HepG2 (cell line): ENCODE results near the gene PIGBOS1. TPM values are rescaled to one million over a fixed set of nuclear protein-coding genes. Genes with fewer than 3 reads are reported as not detected.

ENCODE experiments used
- ATAC-seq: fragments of 200-7000 bp; cut with Tn5 transposase; 3 replicates; pipeline ENCODE4 v1.9.1; 2020; ENCODE audit warnings: mild to moderate bottlenecking, moderate library complexity
- BruUV-seq: library from RNA; stranded (reverse); fragments of 400-500 nt; replicated peaks from 2 replicates; lab custom pipeline; 2021; lab: Mats Ljungman, UMichigan
- CTCF ChIA-PET: fragments of 300-600 bp; formaldehyde crosslinking; extraction: SDS; loops from one replicate; lab custom pipeline; 2021; ENCODE audit warnings: low total read pairs, inconsistent platforms, low intra/inter-chr PET ratio; lab: Yijun Ruan, JAX
- POLR2A ChIA-PET: fragments of 350-600 bp; sonication (Branson Sonifier 250); formaldehyde crosslinking; loops from one replicate; lab custom pipeline; 2020; ENCODE audit warnings: antibody characterized with exemption, inconsistent platforms; lab: Yijun Ruan, JAX
- DNase-seq: peaks from one replicate; pipeline ENCODE4 v3.0.0-alpha.2; 2015; ENCODE audit warnings: low spot score
- FAIRE-seq: peaks from 3 replicates; lab custom pipeline; 2011; peaks lifted over from hg19 to GRCh38; lab: Jason Lieb, UNC
- H2AFZ ChIP-seq: one replicate; pipeline ENCODE4 v1.6.1; 2011; ENCODE audit warnings: low read length, inconsistent platforms
- H3K27ac ChIP-seq: fragments of 300-600 bp; 3 replicates; pipeline ENCODE4 v1.8.0; 2011; ENCODE audit warnings: mixed run types, mild to moderate bottlenecking, mixed read lengths, low read length, inconsistent platforms; ENCODE audit not compliant: insufficient read depth; ENCODE audit errors: extremely low read length
- H3K27me3 ChIP-seq, 2 experiments: fragments of 200-600 bp in 1 of 2; 2 replicates in 1 of 2; 3 replicates in 1 of 2; pipeline versions ENCODE4 v1.6.0 to v1.8.0; 2011; ENCODE audit warnings: low read length in 2 of 2, mild to moderate bottlenecking in 2 of 2, moderate library complexity in 2 of 2, inconsistent platforms in 1 of 2; ENCODE audit not compliant: insufficient read depth in 2 of 2, control insufficient read depth in 1 of 2
- H3K36me3 ChIP-seq, 2 experiments: fragments of 200-600 bp in 1 of 2; replicated peaks in 1 of 2; 2 replicates in 1 of 2; 3 replicates in 1 of 2; pipeline versions ENCODE4 v1.5.1 to v1.8.0; 2011; ENCODE audit warnings: low read length in 2 of 2, inconsistent platforms in 1 of 2; ENCODE audit not compliant: insufficient read depth in 2 of 2, control insufficient read depth in 1 of 2
- H3K4me1 ChIP-seq: 2 replicates; pipeline ENCODE4 v1.5.1; 2012; ENCODE audit warnings: low read length, inconsistent platforms; ENCODE audit not compliant: insufficient read depth
- H3K4me2 ChIP-seq: 2 replicates; pipeline ENCODE4 v1.6.0; 2011; ENCODE audit warnings: low read depth, low read length, inconsistent platforms
- H3K4me3 ChIP-seq, 3 experiments: fragments of 200-600 bp in 1 of 3; sonication (generic), shearing (Covaris generic) in 1 of 3; replicated peaks in 1 of 3; 2 replicates each; pipeline ENCODE4 v1.5.1; 2011 to 2016; ENCODE audit warnings: low read length in 3 of 3, inconsistent platforms in 2 of 3, low read depth in 2 of 3, mild to moderate bottlenecking in 2 of 3, control low read depth in 1 of 3, mixed read lengths in 1 of 3; ENCODE audit not compliant: insufficient read depth in 1 of 3
- H3K79me2 ChIP-seq: one replicate; pipeline ENCODE4 v1.6.1; 2011; ENCODE audit warnings: low read length, inconsistent platforms; ENCODE audit not compliant: insufficient read depth
- H3K9ac ChIP-seq: 2 replicates; pipeline ENCODE4 v1.6.0; 2011; ENCODE audit warnings: mild to moderate bottlenecking, low read depth, low read length, inconsistent platforms; ENCODE audit not compliant: insufficient read depth
- H3K9me3 ChIP-seq: 2 replicates; pipeline ENCODE4 v1.5.1; 2012; ENCODE audit warnings: mild to moderate bottlenecking, low read length
- H4K20me1 ChIP-seq: 2 replicates; pipeline ENCODE4 v1.6.0; 2011; ENCODE audit warnings: inconsistent platforms, mild to moderate bottlenecking, low read length, moderate library complexity; ENCODE audit not compliant: insufficient read depth
- ATF7 ChIP-seq, 2 experiments: fragments of 450-650 bp in 1 of 2; sonication (generic) in 1 of 2; formaldehyde crosslinking in 1 of 2; IDR thresholded peaks; 2 replicates each; pipeline versions ENCODE4 v1.4.0 to v1.6.1; 2016 to 2020; ENCODE audit warnings: antibody characterized with exemption in 1 of 2, mild to moderate bottlenecking in 1 of 2, missing genetic modification reagents in 1 of 2
- FOSL2 ChIP-seq: sonication (generic); formaldehyde crosslinking; IDR thresholded peaks from 2 replicates; pipeline ENCODE4 v1.4.0; 2020; ENCODE audit warnings: missing genetic modification reagents
- GPN1 ChIP-seq: sonication (generic); formaldehyde crosslinking; IDR thresholded peaks from 2 replicates; pipeline ENCODE4 v1.5.1; 2020; ENCODE audit warnings: missing genetic modification reagents, borderline replicate concordance
- GRHL1 ChIP-seq: sonication (generic); formaldehyde crosslinking; conservative IDR thresholded peaks from 2 replicates; pipeline ENCODE4 v1.8.0; 2022; ENCODE audit warnings: missing genetic modification reagents
- GTF3A ChIP-seq: sonication (generic); formaldehyde crosslinking; conservative IDR thresholded peaks from 2 replicates; pipeline ENCODE4 v1.4.0; 2020; ENCODE audit warnings: mild to moderate bottlenecking, missing genetic modification reagents
- KDM1A ChIP-seq: IDR thresholded peaks from 2 replicates; pipeline ENCODE4 v1.6.1; 2016; ENCODE audit warnings: missing compliant biosample characterization
- MAFF ChIP-seq: IDR thresholded peaks from 2 replicates; pipeline ENCODE4 v1.6.1; 2011; ENCODE audit warnings: low read depth, low read length, improper control_type of control experiment
- MAFK ChIP-seq, 2 experiments: IDR thresholded peaks in 1 of 2; conservative IDR thresholded peaks in 1 of 2; 2 replicates each; pipeline ENCODE4 v1.6.1; 2011; ENCODE audit warnings: improper control_type of control experiment in 2 of 2, low read length in 2 of 2
- MBD4 ChIP-seq: IDR thresholded peaks from 2 replicates; pipeline ENCODE4 v1.6.1; 2012; ENCODE audit warnings: low read length, inconsistent platforms, borderline replicate concordance
- MEF2D ChIP-seq: sonication (generic); formaldehyde crosslinking; IDR thresholded peaks from 2 replicates; pipeline ENCODE4 v1.5.1; 2020; ENCODE audit warnings: mild to moderate bottlenecking, missing genetic modification reagents
- MLLT10 ChIP-seq: sonication (generic); formaldehyde crosslinking; IDR thresholded peaks from 2 replicates; pipeline ENCODE4 v1.4.0; 2020; ENCODE audit warnings: missing genetic modification reagents
- NFE2L2 ChIP-seq: fragments of 150-350 bp; IDR thresholded peaks from 2 replicates; pipeline ENCODE4 v1.6.1; 2014; ENCODE audit warnings: low read length
- SAP130 ChIP-seq: IDR thresholded peaks from 2 replicates; pipeline ENCODE4 v1.6.1; 2016; ENCODE audit warnings: low read depth
- ZGPAT ChIP-seq: IDR thresholded peaks from 2 replicates; pipeline ENCODE4 v1.6.1; 2016; ENCODE audit warnings: mild to moderate bottlenecking
- ZNF317 ChIP-seq: sonication (generic); formaldehyde crosslinking; IDR thresholded peaks from 2 replicates; pipeline ENCODE4 v1.5.0; 2020; ENCODE audit warnings: mild to moderate bottlenecking, missing genetic modification reagents
- ZNF510 ChIP-seq: sonication (generic); formaldehyde crosslinking; IDR thresholded peaks from 2 replicates; pipeline ENCODE4 v1.4.0; 2020; ENCODE audit warnings: low read depth, mild to moderate bottlenecking, missing genetic modification reagents
- ZNF644 ChIP-seq: IDR thresholded peaks from 2 replicates; pipeline ENCODE4 v1.6.1; 2016; ENCODE audit warnings: low read depth
- WGBS: methylation state at CpG from one replicate; pipeline ENCODE4 v1.1.6; 2017; ENCODE audit warnings: low lambda C conversion rate; 5-methylcytosine and 5-hydroxymethylcytosine counted together
- in situ Hi-C: cut with HindIII; loops from 2 replicates; pipeline ENCODE4 v1.10.0; 2017; ENCODE audit warnings: low pct_unique_long_range_greater_than_20kb; ENCODE audit not compliant: extremely low pct_ligation_motif_present
- intact Hi-C: fragments of 100-400 bp; cut with micrococcal nuclease; formaldehyde crosslinking; loops from one replicate; pipeline ENCODE4 v1.10.0; 2022; ENCODE audit not compliant: unreplicated experiment
- polyA plus RNA-seq, 8 experiments: library from polyadenylated mRNA; depleted of rRNA in 3 of 8; stranded (reverse) in 7 of 8; unstranded in 1 of 8; fragments of >200 nt; fragmentation: Illumina TruSeq in 4 of 8; extraction: Trizol in 4 of 8; gene quantifications; 2 replicates each; pipeline versions ENCODE4 v1.2.1 to v1.2.3, GENCODE V29; 2011 to 2016; ENCODE audit warnings: low read depth in 4 of 8, missing spikeins in 1 of 8, mixed read lengths in 1 of 8; ENCODE audit not compliant: insufficient read depth in 1 of 8
- total RNA-seq, 5 experiments: library from RNA; depleted of rRNA; stranded (reverse); fragments of >200 nt; fragmentation: Illumina TruSeq; extraction: Trizol; gene quantifications; 2 replicates each; pipeline ENCODE4 v1.2.3, GENCODE V29; 2016; ENCODE audit warnings: low read depth in 1 of 5
- TF ChIP-seq, protein P1 (sequence below): fragments of 450-650 bp; IDR thresholded peaks from 2 replicates; pipeline ENCODE4 v1.6.1; 2017
- TF ChIP-seq, protein P2 (sequence below): sonication (generic); formaldehyde crosslinking; conservative IDR thresholded peaks from 2 replicates; pipeline ENCODE4 v1.8.0; 2022; ENCODE audit warnings: mild to moderate bottlenecking, moderate library complexity, missing genetic modification reagents

PIGBOS1 gene
- total and polyA plus RNA-seq, 2 of the 13 experiments (the other 11 are each of a cell fraction or from before 2014, with no cell fraction given), result 14.8 to 22.1 TPM

GRCh38 chr15:55279746-55280351, 39.1 kb downstream of the PIGBOS1 start:
- no peaks in the 10 kb centered on the region for H3K9me3 ChIP-seq
- peak overlapping the region; percentile 41 for H3K4me2 ChIP-seq
- CTCF ChIA-PET, result no interaction called here
- peak overlapping the region; percentile 40 for H3K27ac ChIP-seq
- peaks cover 12% of the 10 kb centered on the region for H3K4me1 ChIP-seq
- H3K4me3 ChIP-seq, result no peak overlapping the region
- H2AFZ ChIP-seq, result no peak overlapping the region
- ATAC-seq, result peak; percentile 74
- H3K79me2 ChIP-seq, result no peaks in the 10 kb centered on the region
- in situ Hi-C loops, result no loop called here
- H4K20me1 ChIP-seq, result no peaks in the 10 kb centered on the region
- no peak for FAIRE-seq
- POLR2A ChIA-PET, result interaction anchor here (1.2 kb wide), 1 partner anchor 59 kb away, joined by 3 read pairs; no protein-coding TSS in a partner anchor
- TF ChIP-seq MLLT10, result no peak
- TF ChIP-seq, protein P1, sequence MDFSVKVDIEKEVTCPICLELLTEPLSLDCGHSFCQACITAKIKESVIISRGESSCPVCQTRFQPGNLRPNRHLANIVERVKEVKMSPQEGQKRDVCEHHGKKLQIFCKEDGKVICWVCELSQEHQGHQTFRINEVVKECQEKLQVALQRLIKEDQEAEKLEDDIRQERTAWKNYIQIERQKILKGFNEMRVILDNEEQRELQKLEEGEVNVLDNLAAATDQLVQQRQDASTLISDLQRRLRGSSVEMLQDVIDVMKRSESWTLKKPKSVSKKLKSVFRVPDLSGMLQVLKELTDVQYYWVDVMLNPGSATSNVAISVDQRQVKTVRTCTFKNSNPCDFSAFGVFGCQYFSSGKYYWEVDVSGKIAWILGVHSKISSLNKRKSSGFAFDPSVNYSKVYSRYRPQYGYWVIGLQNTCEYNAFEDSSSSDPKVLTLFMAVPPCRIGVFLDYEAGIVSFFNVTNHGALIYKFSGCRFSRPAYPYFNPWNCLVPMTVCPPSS, result no peak
- TF ChIP-seq SAP130 (CRISPR knock-in tag), result 0 out of 2 replicates have a peak, but pooled peaks have one; percentile 28
- peak; percentile 64 for TF ChIP-seq MAFF
- no peak for TF ChIP-seq GPN1 (CRISPR knock-in tag)
- 0 out of 2 replicates have a peak, but pooled peaks have one; percentile 7 for TF ChIP-seq NFE2L2
- TF ChIP-seq FOSL2, result peak; percentile 91
- 0 out of 2 replicates have a peak, but pooled peaks have one; percentile 13 for TF ChIP-seq ZNF644
- TF ChIP-seq MEF2D (CRISPR knock-in tag), result no peak
- no peak for TF ChIP-seq KDM1A (CRISPR knock-in tag)
- peak; percentile 57 to 64; a peak in 3 of 4 replicates for TF ChIP-seq MAFK (conservative IDR thresholded peaks at IDR 0.05 in 1 of 2, IDR thresholded peaks at IDR 0.05 in 1 of 2; ENCODE audit: low read length in 2 of 2)
- no peak for TF ChIP-seq GRHL1 (CRISPR knock-in tag)
- TF ChIP-seq, protein P2, sequence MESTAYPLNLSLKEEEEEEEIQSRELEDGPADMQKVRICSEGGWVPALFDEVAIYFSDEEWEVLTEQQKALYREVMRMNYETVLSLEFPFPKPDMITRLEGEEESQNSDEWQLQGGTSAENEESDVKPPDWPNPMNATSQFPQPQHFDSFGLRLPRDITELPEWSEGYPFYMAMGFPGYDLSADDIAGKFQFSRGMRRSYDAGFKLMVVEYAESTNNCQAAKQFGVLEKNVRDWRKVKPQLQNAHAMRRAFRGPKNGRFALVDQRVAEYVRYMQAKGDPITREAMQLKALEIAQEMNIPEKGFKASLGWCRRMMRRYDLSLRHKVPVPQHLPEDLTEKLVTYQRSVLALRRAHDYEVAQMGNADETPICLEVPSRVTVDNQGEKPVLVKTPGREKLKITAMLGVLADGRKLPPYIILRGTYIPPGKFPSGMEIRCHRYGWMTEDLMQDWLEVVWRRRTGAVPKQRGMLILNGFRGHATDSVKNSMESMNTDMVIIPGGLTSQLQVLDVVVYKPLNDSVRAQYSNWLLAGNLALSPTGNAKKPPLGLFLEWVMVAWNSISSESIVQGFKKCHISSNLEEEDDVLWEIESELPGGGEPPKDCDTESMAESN (CRISPR knock-in tag), result no peak
- TF ChIP-seq ATF7 (IDR thresholded peaks at IDR 0.05), result no peak
- no peak for TF ChIP-seq ATF7 (CRISPR knock-in tag; IDR thresholded peaks at IDR 0.05)
- TF ChIP-seq ZGPAT (CRISPR knock-in tag), result 0 out of 2 replicates have a peak, but pooled peaks have one; percentile 4
- TF ChIP-seq GTF3A (CRISPR knock-in tag), result no peak
- TF ChIP-seq ZNF510 (CRISPR knock-in tag), result no peak
- 0 out of 2 replicates have a peak, but pooled peaks have one; percentile 72 for TF ChIP-seq ZNF317
- no peak for TF ChIP-seq MBD4
- H3K9ac ChIP-seq, result no peak overlapping the region
- H3K36me3 ChIP-seq, result no peaks in the 10 kb centered on the region
- WGBS, result 30% methylated on average over 4 of the region's 4 CpGs
- no peaks in the 10 kb centered on the region for H3K27me3 ChIP-seq
- BruUV-seq, result no TSS peak
- DNase-seq, result peak; percentile 62
- intact Hi-C loops, result no loop called here
